GM21360 (cell line): ENCODE data around the gene AMACR.
A peak's percentile ranks its signal among the peaks of the same experiment; 100 is the strongest.
"Not testable (repeated sequence)": the region's sequence is repeated elsewhere in the genome, so short reads cannot be mapped to it uniquely, and the experiment has no call there.

Experiments used
- ATAC-seq: cut with Tn5 transposase; IDR thresholded peaks from one replicate; pipeline ENCODE4 v1.9.1; 2021; ENCODE audit warnings: mild to moderate bottlenecking, moderate library complexity; ENCODE audit not compliant: unreplicated experiment

The AMACR gene

GRCh38 chr5:34037726-34038125, 29.9 kb upstream of the AMACR start:
- ATAC-seq = no peak

- ATAC-seq = no peak
Observed at GRCh38 chr5:34035756-34036155, 27.9 kb upstream of the AMACR start.

- no peak for ATAC-seq
Observed at GRCh38 chr5:34034534-34035327, 26.9 kb upstream of the AMACR start.

GRCh38 chr5:34031966-34032365, 24.1 kb upstream of the AMACR start:
- no peak for ATAC-seq

GRCh38 chr5:34031117-34031516, 23.3 kb upstream of the AMACR start:
- ATAC-seq = no peak

- not testable (repeated sequence) for ATAC-seq
Observed at GRCh38 chr5:34030585-34030984, 22.7 kb upstream of the AMACR start.

GRCh38 chr5:34030048-34030447, 22.2 kb upstream of the AMACR start:
- ATAC-seq = no peak

GRCh38 chr5:34028349-34028748, 20.5 kb upstream of the AMACR start:
- ATAC-seq = no peak

- no peak for ATAC-seq
Observed at GRCh38 chr5:34026089-34026761, 18.4 kb upstream of the AMACR start.

- peak; percentile 70 for ATAC-seq
Observed at GRCh38 chr5:34022121-34022705, 14.4 kb upstream of the AMACR start.

GRCh38 chr5:34021334-34021733, 13.5 kb upstream of the AMACR start:
- no peak for ATAC-seq

- ATAC-seq = no peak
Observed at GRCh38 chr5:34020726-34021125, 12.9 kb upstream of the AMACR start.

GRCh38 chr5:34017254-34017653, 9.4 kb upstream of the AMACR start:
- no peak for ATAC-seq

- ATAC-seq = no peak
Observed at GRCh38 chr5:34016750-34017149, 8.9 kb upstream of the AMACR start.

GRCh38 chr5:34016222-34016621, 8.4 kb upstream of the AMACR start:
- ATAC-seq = no peak

GRCh38 chr5:34015120-34015822, 7.4 kb upstream of the AMACR start:
- ATAC-seq = no peak

- no peak for ATAC-seq
Observed at GRCh38 chr5:34014626-34015025, 6.8 kb upstream of the AMACR start.

- no peak for ATAC-seq
Observed at GRCh38 chr5:34013547-34013946, 5.7 kb upstream of the AMACR start.

GRCh38 chr5:34012791-34013190, 4.9 kb upstream of the AMACR start:
- ATAC-seq = no peak

- ATAC-seq = no peak
Observed at GRCh38 chr5:34011536-34011935, 3.7 kb upstream of the AMACR start.

GRCh38 chr5:34010146-34010545, 2.3 kb upstream of the AMACR start:
- ATAC-seq = not testable (repeated sequence)
